Epidermal melanocyte (primary cell): ENCODE data around the gene RIMBP2.

Source experiments
- DNase-seq: peaks from one replicate; pipeline ENCODE4 v3.0.0; 2011; ENCODE audit warnings: low spot score; ENCODE audit not compliant: insufficient read length

RIMBP2 gene

DNA sequence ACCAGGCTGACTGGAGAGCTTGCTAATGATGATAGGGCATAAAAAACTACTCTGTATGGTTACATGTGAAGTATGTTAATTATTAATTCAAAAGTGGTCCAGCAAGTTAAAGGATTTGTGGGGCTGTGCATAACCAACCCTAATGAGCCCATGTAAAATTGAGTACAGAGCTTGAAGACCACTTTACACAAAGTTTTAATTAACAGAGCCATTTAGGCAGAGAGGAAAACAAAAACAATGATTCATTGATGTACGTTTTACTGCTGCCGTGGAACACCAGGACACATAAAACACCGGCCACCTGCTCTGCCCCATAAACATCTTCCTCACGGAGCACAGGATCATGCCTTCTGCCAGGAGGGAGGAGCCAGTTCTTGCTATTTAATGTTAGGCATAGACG, 83.5 kb downstream of the RIMBP2 start:
- no peak for DNase-seq

DNA sequence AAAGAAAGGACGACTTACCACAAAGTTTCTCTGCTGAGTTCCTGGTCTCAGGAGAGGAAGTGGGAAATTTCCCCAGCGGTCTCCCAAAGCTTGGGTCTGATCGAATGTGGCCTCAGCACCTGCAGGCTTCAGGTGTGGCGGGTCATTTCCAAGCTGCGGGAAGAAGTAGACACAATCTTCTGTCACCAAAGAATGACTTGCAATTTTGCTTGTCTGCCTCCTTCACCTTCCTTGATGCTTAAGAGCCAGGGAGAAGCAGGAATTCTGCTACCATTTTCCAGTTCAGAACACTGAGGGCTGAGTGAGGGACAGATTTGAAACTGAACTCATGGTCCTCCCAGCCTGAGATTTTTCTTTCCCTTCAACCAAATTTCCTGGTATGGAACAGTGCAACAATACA, 87.8 kb downstream of the RIMBP2 start:
- DNase-seq = no peak

DNA sequence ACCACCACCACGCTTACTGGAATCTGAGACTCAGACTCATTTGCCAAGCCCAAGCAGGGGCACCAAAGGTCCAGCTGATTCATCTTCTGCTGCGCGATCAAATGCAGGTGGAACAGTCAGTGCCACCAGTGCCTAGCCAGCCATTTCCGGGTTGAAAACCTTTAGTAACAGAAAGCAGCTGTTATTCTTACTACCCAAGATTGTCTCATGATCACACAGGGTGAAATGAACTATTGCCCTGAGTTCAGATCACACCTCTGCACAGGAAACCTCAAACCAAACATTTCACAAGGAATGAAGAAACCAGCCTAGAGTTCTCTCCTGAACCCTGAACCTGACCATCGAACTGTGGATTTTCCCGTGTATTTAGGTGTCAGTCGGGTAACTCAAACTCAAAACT, 88.9 kb downstream of the RIMBP2 start:
- DNase-seq = no peak

DNA sequence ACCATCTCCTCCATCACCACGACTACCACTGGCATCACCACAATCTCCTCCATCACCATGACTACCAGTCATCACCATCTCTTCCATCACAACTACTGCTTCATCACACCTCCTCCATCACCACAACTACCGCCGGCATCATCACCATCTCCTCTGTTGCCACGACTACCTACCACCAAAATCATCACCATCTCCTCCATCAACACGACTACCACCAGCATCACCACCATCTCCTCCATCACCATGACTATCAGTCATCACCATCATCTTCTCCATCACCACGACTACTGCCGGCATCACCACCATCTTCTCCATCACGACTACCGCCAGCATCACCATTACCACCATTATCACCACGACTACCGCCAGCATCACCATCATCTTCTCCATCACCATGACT, 89.5 kb downstream of the RIMBP2 start:
- DNase-seq = no peak

DNA sequence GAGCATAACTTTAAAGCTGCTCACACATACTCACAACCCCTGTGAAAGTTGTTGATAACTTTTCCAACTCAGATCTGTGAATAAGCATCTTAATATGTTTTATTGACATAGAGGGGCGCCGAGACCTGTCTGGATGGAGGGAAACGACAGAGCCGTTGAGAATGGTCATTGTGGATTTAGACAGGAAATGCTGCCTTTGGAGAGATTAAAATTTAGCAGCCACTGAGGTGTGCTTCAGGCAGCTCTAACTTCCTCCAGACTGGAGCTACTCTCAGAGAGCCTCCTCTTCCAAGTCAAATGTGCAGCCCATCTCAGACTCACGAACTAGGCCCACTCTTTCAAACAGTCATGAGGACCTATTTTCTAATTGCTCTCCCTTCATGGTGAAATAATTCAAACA, 90.9 kb downstream of the RIMBP2 start:
- DNase-seq = no peak

DNA sequence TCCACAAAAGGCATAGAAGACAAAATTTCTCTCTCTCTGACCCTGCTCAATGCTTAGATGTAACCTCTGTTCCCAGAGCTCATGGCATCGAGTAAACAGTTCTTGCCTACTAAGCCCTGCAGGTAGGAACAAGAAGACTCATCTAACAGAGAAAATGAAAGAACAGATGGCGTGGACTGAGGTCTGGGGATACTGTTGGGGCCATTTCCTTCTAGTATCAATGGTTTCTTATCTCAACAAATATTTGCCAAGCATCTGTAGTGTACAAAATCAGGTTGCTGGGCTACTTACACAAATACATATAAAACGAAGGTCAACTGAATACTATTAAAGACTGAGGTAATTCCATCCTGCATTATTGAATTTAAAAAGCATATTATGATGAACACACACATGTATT, 93.3 kb downstream of the RIMBP2 start:
- DNase-seq = no peak

DNA sequence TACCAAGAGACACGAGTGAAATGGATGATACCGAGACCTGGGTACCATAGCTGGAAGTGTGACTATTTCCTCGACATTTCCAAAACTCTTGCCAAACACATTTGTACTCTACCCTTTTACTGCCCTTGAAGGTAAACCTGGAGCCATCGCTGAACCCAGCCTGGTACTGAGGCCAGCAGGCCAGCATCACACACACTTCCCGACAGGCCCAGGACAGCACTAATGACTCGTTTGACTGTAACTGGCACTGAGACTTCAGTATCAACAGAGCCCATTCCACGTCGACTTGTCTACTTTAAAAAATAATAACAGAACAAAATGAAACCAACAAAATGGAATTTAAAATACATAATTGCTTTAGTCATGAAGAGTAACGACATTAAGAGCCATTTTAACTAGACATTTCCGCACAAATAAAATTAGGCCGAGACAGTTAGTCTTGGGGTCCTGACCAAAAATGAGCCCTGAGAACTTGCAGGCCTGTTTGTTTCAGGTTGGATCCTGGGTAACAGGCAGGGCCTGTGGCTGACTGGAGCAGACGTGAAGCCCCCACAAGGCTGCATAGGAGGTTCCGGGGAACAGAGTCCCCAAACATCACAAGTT, 94.3 kb downstream of the RIMBP2 start:
- no peak for DNase-seq

DNA sequence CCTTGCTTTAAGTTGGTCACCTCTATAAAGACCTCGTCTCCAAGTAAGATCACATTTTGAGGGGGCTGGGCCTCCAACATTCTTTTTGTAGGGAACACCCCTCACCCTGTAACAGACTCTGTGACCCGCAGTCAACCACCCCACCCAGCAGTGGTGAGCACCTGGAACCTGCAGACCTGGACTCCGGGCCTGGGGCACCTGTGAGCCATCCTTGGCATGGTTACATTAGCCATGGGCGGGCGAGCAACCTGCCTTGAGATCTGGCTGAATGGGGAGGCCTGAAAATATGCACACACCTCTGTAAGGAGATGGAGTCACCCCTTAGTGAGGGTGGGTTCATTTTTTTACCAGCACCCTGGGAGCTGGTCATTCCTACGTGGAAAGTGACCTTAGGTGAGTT, 95.3 kb downstream of the RIMBP2 start:
- no peak for DNase-seq

DNA sequence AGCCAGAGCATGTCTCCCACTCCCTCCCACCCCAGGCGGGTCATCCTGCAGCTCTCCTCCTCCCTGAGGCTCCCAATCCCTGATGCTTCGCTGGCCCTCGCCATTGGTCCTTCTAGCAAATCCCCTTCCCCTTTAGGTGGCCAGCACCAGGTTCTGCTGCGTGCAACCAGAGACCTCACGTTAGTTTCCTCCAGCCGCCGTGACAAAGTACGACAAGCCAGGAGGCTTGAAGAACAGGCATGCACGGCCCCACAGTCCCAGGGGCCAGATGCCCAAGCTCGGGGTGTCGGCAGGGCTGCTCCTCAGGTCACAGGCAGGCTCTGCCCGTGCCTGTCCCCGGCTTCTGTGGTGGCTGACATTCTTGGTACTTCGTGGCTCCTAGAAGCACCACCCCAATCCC, 95.8 kb downstream of the RIMBP2 start:
- no peak for DNase-seq

DNA sequence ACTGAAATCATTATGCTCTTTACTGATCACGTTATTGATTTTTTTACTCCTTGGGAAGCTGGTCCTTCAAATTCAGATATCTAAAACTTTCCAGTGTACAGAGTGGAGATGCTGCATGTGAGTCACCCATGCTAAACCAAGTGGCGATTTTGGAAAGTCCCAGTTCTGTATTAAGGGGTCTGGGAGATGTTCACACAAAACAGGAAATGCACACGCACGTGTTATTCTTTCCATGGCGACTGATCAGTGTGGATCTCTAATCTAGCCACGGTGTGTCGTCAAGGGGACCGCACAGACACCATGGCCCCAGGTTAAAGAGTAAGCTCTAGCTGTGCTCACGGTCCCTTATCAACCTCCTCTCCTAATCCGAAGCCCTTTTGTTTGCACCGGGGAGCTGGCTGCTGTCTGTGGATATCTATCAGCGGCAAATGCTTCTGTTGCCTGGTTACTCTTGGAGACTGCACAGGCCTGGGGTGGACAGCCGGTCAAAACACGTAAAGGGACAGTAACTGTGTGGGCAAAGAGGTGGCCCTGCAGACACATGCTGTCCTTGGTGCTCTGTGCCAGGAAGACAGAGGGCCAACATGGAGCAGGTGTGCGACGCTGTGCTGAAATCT, 96.6 kb downstream of the RIMBP2 start:
- no peak for DNase-seq

DNA sequence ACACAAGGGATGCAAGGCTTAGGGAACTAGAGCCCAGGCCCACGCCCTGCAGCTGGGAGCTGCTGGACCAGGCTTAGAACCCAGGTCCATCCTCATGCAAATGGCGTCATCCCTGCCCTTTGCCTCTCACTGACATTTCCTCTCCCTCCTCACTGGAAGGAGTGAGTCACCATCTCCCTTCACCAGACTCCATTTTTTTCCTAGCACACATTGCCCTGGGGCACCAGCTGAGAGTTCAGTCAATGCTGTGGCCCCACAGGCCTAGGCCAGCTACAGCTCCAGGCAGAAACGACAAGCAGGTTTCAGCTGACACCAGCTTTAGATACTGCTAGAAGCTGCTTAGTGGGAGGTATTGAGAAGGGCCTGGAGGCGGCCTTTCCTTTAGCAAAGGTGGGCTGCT, 98.9 kb downstream of the RIMBP2 start:
- no peak for DNase-seq

DNA sequence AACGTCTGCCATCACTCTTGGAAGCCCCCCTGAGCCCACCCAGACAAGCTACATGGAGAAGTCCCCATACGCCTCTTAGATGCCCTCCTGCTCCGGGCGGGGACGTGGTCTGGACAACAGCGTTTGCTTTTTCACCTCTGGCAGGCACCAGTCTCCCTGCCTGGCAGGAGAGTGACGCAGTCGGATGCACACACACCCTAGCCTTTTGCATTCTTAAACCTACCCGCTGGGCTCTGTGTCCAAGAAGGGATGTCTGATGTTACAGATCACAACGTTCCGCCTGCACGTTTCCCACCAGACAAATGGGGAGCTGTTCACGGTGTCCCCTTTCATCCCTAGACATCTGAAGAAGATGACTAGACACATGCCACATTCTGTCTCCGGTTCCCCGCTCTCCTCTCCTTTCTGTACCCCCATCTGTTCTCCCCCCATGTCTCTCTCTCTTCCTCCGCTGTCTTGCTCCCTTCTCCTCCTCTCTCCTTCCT, 100.2 kb downstream of the RIMBP2 start:
- no peak for DNase-seq

DNA sequence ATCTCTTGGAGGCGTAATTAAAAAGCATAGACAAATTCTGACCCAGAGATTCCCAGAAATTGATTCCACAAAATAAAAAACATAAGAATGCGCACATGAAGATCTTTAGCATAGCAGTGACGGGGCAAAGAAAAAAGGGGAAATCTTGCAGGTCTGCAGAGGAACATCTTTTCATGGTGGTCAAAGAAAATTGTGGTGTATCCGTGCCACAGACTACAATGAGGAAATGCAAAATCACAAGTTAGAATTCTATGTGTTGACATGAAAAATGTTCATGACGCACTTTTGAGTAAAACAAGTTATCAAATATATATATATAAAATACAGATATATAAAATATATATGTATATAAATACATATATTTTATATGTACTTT, 101.6 kb downstream of the RIMBP2 start:
- no peak for DNase-seq

DNA sequence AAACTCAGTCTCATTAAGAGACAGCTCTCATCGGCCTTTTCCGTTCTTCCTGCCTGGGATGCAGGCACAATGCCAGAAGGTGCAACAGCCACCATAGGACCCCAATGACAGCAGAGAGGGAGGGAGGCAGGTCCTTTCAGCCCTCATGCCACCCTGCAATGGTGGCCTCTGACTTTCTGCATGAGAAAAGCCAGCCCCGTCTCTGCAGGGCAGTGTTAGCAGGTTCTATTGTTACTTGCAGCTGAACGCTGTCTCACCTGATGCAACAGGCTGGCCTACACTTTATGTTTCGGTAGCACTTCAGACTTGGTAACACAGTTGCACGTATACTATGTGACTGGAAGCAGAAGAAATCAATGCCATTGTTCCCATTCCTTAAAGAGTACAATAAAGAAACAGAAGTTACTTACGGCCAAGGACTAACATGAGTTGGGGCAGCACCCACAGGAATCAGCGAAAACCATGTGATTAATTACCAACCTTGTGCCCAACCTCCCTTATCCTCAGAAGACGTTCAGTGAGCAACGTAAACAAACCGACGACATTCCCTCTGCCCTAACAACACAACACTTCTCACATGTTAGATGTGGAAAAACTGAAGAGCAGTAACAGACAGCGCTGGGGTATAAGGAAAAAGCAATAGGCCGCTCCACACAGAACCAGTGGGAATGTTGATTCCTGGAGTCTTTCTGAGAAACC, 102.1 kb downstream of the RIMBP2 start:
- DNase-seq = no peak

DNA sequence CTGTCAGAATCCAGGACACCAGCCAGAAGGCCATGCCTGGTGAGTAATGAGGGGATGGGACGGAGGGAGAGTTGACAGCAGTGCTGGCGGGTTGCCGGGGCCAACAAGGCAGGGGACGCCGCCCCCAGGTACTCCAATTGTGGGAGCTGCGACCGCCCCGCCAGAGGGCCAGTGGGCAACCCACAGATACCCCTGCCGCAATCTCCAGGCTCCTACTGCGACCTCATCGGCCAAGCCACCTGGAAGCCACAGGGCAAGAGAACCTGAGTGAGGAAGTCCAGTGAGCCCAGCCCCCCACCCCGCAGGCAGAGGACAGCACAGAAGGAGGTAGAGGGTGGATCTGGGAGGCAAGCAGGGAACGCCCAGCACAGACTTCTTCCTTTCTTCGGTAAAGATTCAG, 103.0 kb downstream of the RIMBP2 start:
- DNase-seq = no peak

DNA sequence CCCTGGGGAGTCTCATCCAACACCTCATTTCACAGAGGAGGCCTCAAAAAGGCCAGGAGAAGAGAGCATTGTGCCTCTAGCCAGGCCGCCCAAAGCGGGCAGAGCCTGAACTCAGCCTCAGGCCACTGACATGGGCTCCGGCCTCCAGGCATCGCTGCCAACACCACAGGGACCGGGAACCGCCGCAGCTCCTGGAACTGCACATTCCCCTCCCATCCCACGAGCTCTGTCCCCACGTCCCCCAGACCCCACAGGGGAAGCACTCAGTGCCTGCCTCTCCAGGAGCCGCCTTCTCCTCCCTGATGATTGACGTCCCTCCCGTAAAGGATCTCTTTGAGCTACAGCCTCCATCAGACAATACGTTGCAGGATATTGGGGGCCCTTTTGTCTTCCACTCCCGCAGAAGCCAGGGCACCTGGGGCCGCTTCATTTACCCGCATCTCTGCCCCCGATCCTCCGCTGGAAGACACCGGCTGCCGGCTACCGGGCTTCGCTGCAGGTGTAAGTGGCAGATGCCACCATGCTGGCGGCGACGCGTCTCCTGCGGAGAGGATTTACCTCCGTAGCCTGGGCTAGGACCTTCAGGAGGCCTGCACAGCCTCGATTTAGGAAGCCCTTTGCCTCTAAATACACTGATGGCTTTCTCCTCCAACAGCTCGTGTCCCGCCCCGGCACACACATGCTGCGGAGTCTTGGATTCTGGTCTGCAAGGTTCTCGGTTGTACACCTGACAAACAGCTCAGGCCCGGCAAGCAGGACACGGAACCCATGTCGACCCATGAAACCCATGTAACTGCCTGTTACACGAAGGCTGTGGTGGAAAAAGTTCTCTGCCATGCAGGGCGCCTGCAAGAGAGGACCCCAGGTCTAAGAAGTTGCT, 104.8 kb downstream of the RIMBP2 start:
- no peak for DNase-seq

DNA sequence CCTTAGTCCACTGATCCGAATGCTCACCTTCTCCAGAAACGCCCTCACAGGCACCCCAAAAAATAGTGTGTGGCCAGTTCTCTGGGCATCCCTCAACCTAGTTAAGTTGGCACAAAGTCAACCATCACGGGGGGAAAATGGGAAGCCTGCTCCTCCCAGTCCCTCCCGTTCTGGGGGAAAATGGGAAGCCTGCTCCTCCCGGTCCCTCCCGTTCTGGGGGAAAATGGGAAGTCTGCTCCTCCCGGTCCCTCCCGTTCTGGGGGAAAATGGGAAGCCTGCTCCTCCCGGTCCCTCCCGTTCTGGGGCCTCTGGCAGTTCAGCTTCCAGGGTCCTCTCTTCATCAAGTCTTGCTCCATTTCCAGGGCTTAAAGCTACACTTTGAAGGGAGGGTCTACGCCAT, 106.1 kb downstream of the RIMBP2 start:
- no peak for DNase-seq

DNA sequence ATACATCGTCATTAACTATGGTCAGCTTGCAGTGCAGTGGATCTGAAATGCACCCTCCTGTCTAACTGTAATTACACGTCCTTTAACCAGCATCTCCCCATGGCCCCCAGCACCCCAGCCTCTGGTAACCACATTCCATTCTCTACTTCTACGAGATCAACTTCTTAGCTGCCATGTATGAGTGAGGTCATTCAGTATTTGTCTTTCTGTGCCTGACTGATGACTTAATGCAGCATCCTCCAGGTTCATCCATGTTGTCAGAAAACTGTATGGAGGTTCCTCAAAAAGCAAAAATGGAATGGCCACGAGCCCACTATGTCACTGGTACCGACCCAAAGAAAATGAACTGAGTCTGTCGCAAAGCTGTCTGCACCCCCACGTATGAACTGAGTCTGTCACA, 107.3 kb downstream of the RIMBP2 start:
- no peak for DNase-seq

DNA sequence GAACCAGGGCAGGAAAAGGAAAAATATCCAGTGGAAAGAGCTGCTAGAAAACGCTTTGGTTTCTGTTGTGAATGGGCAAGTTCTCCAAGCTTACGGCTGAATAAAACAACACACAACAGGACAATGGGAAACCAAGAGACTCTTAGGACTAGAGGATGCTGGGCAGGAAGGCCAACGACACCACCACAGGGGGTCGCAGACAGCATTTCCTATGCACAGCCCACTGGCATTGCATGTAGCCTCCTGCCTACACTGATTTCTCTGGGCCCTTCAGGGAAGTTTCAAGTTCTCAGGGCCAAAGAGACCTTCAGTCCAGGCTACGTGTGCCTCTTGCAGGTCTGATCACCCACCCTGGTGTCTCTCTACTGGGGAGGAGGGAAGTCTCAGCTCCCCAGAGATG, 108.0 kb downstream of the RIMBP2 start:
- DNase-seq = no peak

DNA sequence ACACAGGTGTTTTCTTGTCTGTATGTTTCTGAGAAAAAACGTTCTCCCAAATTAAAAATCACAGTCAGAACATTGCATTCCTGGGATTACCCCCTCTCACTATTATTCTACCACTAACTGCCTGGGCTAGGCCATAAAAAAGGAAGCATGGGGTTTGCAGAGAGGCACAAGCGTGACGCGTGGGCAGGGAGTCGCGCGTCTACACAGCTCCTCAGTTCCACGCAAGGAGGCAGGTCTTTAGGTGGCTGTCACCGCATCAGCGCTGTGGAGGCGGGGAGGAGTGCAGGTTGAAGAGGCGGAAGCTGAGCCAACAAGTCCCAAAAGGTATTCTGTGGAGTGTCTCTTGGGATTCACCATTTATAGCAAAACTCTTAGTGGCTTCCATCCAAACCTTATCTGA, 109.9 kb downstream of the RIMBP2 start:
- DNase-seq = no peak

DNA sequence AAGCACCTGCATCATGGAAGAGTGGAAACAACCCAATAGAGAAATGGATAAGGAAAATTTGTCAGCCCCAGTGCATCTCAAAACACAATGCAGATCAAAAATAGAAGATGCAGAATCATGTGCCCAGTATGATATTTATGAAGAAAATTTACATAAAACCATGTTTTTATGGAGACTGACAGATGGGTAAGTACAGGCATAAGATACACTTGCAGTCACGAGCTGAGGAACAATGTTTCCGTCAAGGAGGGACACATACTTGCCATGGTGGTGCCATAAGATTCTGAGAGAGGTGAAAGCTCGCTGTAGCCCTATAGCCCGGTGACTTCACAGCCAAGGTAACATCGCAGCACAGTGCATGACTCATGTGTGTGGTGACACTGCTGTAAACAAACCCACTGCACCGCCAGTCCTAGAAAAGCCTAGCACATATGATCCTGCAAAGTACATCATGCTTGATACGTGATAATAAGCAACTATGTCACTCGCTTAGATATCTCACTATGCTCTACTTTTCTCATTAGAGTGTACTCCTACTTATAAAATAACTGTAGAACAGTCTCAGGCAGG, 112.6 kb downstream of the RIMBP2 start:
- DNase-seq = no peak

DNA sequence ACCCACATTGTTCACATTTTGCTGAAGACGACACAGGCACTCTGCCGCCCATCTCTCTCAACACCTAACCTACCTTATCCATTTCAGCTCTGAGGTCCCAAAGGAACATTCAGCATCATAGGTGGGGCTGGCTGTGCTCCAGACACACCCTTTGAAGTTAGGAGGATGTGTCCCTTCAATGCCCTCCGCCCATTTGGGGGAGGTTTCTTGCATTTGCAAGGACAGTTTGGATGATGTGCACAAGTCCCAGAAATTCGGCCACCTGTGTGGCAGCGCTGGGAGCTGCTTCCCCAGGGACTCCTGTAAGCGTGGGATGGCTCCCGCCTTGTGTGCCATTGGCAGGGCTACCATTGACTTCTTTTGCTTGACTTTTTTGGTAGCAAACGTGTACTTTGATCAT, 113.8 kb downstream of the RIMBP2 start:
- no peak for DNase-seq
